Endothelial cell of umbilical vein (primary cell): ENCODE measurements around the gene MVB12B.

Experiments
- CTCF ChIP-seq, 2 donors: IDR thresholded peaks; 1 replicate in 1 of 2; 2 replicates in 1 of 2; pipeline ENCODE4 v1.5.1; 2011; ENCODE audit warnings: low read length in 2 of 2, mild to moderate bottlenecking in 2 of 2, moderate library complexity in 2 of 2, control low read depth in 1 of 2, inconsistent platforms in 1 of 2, low read depth in 1 of 2; ENCODE audit not compliant: insufficient read depth in 1 of 2; ENCODE audit errors: extremely low read depth in 1 of 2
- POLR2A ChIP-seq: IDR thresholded peaks from 2 replicates; pipeline ENCODE4 v1.6.1; 2012; ENCODE audit warnings: low read depth, mild to moderate bottlenecking, control low read depth, low read length
- POLR2AphosphoS5 ChIP-seq: IDR thresholded peaks from 2 replicates; pipeline ENCODE4 v1.6.1; 2012; ENCODE audit warnings: low read depth, mild to moderate bottlenecking, control low read depth, low read length, moderate library complexity; ENCODE audit not compliant: insufficient read depth

GRCh38 chr9:126400571-126400970 is 73.9 kb downstream of the MVB12B start:
- TF ChIP-seq CTCF (IDR thresholded peaks at IDR 0.05; ENCODE audit: extremely low read depth in 1 of 2, insufficient read depth in 1 of 2, low read depth in 1 of 2, low read length in 2 of 2) = no peak
- TF ChIP-seq POLR2AphosphoS5 = no peak
- no peak for TF ChIP-seq POLR2A
